H1 (cell line): ENCODE measurements around the gene RNASE9. TPM values are rescaled to one million over a fixed set of nuclear protein-coding genes. Genes with fewer than 3 reads are reported as not detected.

Source experiments
- CTCF ChIA-PET: fragments of 300-600 bp; sonication (Branson Sonifier 250); formaldehyde crosslinking; loops from one replicate; lab custom pipeline; 2021; ENCODE audit not compliant: partially characterized antibody; lab: Charles Lee
- POLR2A ChIA-PET: fragments of 300-600 bp; sonication (Branson Sonifier 250); formaldehyde crosslinking; loops from one replicate; lab custom pipeline; 2021; ENCODE audit warnings: inconsistent platforms; ENCODE audit not compliant: partially characterized antibody; lab: Charles Lee
- DNase-seq, 2 experiments: peaks; one replicate each; pipeline versions ENCODE4 v3.0.0 to v3.0.0-alpha.2; 2010 to 2022; ENCODE audit warnings: low spot score in 2 of 2, low read depth in 1 of 2, mixed read lengths in 1 of 2
- FAIRE-seq: peaks from 2 replicates; lab custom pipeline; 2011; peaks lifted over from hg19 to GRCh38; lab: Jason Lieb, UNC
- H2AFZ ChIP-seq: 2 replicates; pipeline ENCODE4 v1.8.1; 2012; ENCODE audit warnings: low read length, inconsistent platforms
- H2AK5ac ChIP-seq: 2 replicates; pipeline ENCODE4 v1.6.1; 2013; ENCODE audit warnings: low read depth, low read length
- H2BK120ac ChIP-seq: replicated peaks from 2 replicates; pipeline ENCODE3; 2013; ENCODE audit warnings: low read depth, low read length, inconsistent platforms
- H2BK12ac ChIP-seq: 2 replicates; pipeline ENCODE4 v1.6.1; 2013; ENCODE audit warnings: low read depth, low read length
- H2BK15ac ChIP-seq: 2 replicates; pipeline ENCODE4 v1.6.1; 2013; ENCODE audit warnings: low read length
- H2BK20ac ChIP-seq: 2 replicates; pipeline ENCODE4 v1.6.1; 2013; ENCODE audit warnings: low read length
- H2BK5ac ChIP-seq: 2 replicates; pipeline ENCODE4 v1.6.1; 2013; ENCODE audit warnings: low read depth, low read length
- H3K14ac ChIP-seq: 2 replicates; pipeline ENCODE4 v1.6.1; 2013; ENCODE audit warnings: inconsistent platforms; ENCODE audit not compliant: insufficient read length
- H3K18ac ChIP-seq: 2 replicates; pipeline ENCODE4 v1.6.1; 2013; ENCODE audit warnings: low read length; ENCODE audit errors: extremely low read depth
- H3K23ac ChIP-seq: 2 replicates; pipeline ENCODE4 v1.6.1; 2013; ENCODE audit warnings: inconsistent platforms; ENCODE audit not compliant: insufficient read length
- H3K23me2 ChIP-seq: 2 replicates; pipeline ENCODE4 v1.6.1; 2013; ENCODE audit warnings: low read depth, low read length
- H3K27ac ChIP-seq: 2 replicates; pipeline ENCODE4 v1.6.1; 2011; ENCODE audit warnings: low read depth, low read length, inconsistent platforms
- H3K27me3 ChIP-seq, 4 experiments: replicated peaks in 1 of 4; 1 replicate in 1 of 4; 2 replicates in 3 of 4; pipeline versions ENCODE4 v1.6.1 to v1.8.1; 2011 to 2013; ENCODE audit warnings: low read length in 3 of 4, mild to moderate bottlenecking in 3 of 4, inconsistent platforms in 2 of 4, mixed read lengths in 2 of 4, moderate library complexity in 1 of 4; ENCODE audit not compliant: control insufficient read depth in 3 of 4, insufficient read depth in 3 of 4; ENCODE audit errors: extremely low read depth in 1 of 4
- H3K36me3 ChIP-seq, 4 experiments: 2 replicates each; pipeline versions ENCODE4 v1.6.1 to v1.8.1; 2011 to 2013; ENCODE audit warnings: mild to moderate bottlenecking in 4 of 4, low read length in 3 of 4, moderate library complexity in 2 of 4, control low read depth in 1 of 4, inconsistent platforms in 1 of 4; ENCODE audit not compliant: insufficient read depth in 4 of 4, control insufficient read depth in 2 of 4
- H3K4ac ChIP-seq: replicated peaks from 2 replicates; pipeline ENCODE3; 2013; ENCODE audit warnings: low read length, low read depth, mixed read lengths, inconsistent platforms; ENCODE audit not compliant: insufficient read length
- H3K4me1 ChIP-seq, 4 experiments: replicated peaks in 1 of 4; 1 replicate in 1 of 4; 2 replicates in 3 of 4; pipeline versions ENCODE4 v1.6.1 to v1.8.1; 2011 to 2013; ENCODE audit warnings: low read length in 3 of 4, inconsistent platforms in 2 of 4, mixed read lengths in 1 of 4; ENCODE audit not compliant: insufficient read depth in 4 of 4, control insufficient read depth in 3 of 4
- H3K4me2 ChIP-seq, 2 experiments: 2 replicates each; pipeline versions ENCODE4 v1.6.1 to v1.8.1; 2011 to 2013; ENCODE audit warnings: low read depth in 2 of 2, low read length in 2 of 2, control low read depth in 1 of 2, inconsistent platforms in 1 of 2, mild to moderate bottlenecking in 1 of 2; ENCODE audit not compliant: insufficient read depth in 1 of 2
- H3K4me3 ChIP-seq, 4 experiments: fragments of 200-600, 300-600 bp in 1 of 4; sonication (generic), shearing (Covaris generic), sonication (Bioruptor Twin) in 1 of 4; 2 replicates each; pipeline versions ENCODE4 v1.5.1 to v1.8.1; 2011 to 2016; ENCODE audit warnings: low read length in 4 of 4, low read depth in 3 of 4, control low read depth in 2 of 4, inconsistent platforms in 2 of 4, mild to moderate bottlenecking in 2 of 4, mixed read lengths in 1 of 4, moderate library complexity in 1 of 4; ENCODE audit not compliant: insufficient read depth in 2 of 4; ENCODE audit errors: extremely low read depth in 1 of 4
- H3K56ac ChIP-seq: replicated peaks from 2 replicates; pipeline ENCODE3; 2013; ENCODE audit warnings: low read depth, mild to moderate bottlenecking, mixed read lengths, low read length, inconsistent platforms; ENCODE audit not compliant: insufficient read length
- H3K79me1 ChIP-seq: 2 replicates; pipeline ENCODE4 v1.6.1; 2013; ENCODE audit warnings: low read depth, low read length, control low read depth
- H3K79me2 ChIP-seq, 2 experiments: 2 replicates each; pipeline versions ENCODE4 v1.6.1 to v1.8.1; 2012 to 2013; ENCODE audit warnings: low read length in 2 of 2, mild to moderate bottlenecking in 2 of 2, inconsistent platforms in 1 of 2; ENCODE audit not compliant: insufficient read depth in 2 of 2, control insufficient read depth in 1 of 2
- H3K9ac ChIP-seq, 4 experiments: replicated peaks in 1 of 4; 1 replicate in 1 of 4; 2 replicates in 3 of 4; pipeline versions ENCODE4 v1.6.1 to v1.8.1; 2011 to 2013; ENCODE audit warnings: low read depth in 3 of 4, low read length in 3 of 4, control low read depth in 2 of 4, mild to moderate bottlenecking in 2 of 4, moderate library complexity in 2 of 4, inconsistent platforms in 1 of 4; ENCODE audit errors: extremely low read depth in 1 of 4
- H3K9me3 ChIP-seq, 2 experiments: 2 replicates each; pipeline versions ENCODE4 v1.6.1 to v1.8.1; 2012 to 2013; ENCODE audit warnings: mild to moderate bottlenecking in 2 of 2, moderate library complexity in 2 of 2, control low read depth in 1 of 2, inconsistent platforms in 1 of 2, low read depth in 1 of 2, low read length in 1 of 2, mixed read lengths in 1 of 2; ENCODE audit not compliant: insufficient read depth in 2 of 2
- H4K20me1 ChIP-seq, 2 experiments: replicated peaks in 1 of 2; 2 replicates each; pipeline versions ENCODE3 to v1.8.1; 2011 to 2013; ENCODE audit warnings: inconsistent platforms in 2 of 2, low read length in 2 of 2, mild to moderate bottlenecking in 1 of 2; ENCODE audit not compliant: insufficient read depth in 2 of 2, control insufficient read depth in 1 of 2
- H4K5ac ChIP-seq: 2 replicates; pipeline ENCODE4 v1.6.1; 2013; ENCODE audit warnings: low read length, low read depth, mixed read lengths, inconsistent platforms; ENCODE audit not compliant: insufficient read length
- H4K8ac ChIP-seq: 2 replicates; pipeline ENCODE4 v1.8.0; 2013; ENCODE audit warnings: mild to moderate bottlenecking, moderate library complexity, low read length, inconsistent platforms; ENCODE audit not compliant: insufficient read depth; ENCODE audit errors: extremely low read depth
- H4K91ac ChIP-seq: replicated peaks from 2 replicates; pipeline ENCODE3; 2013; ENCODE audit warnings: low read length, mixed read lengths, inconsistent platforms; ENCODE audit not compliant: insufficient read length
- BCL11A ChIP-seq, 2 experiments: IDR thresholded peaks; one replicate each; pipeline ENCODE4 v1.6.1; 2011; ENCODE audit warnings: low read depth in 2 of 2, low read length in 2 of 2, mild to moderate bottlenecking in 2 of 2
- CBX8 ChIP-seq: fragments of 300-800, 300-1000 bp; sonication (generic); IDR thresholded peaks from 2 replicates; pipeline ENCODE4 v1.7.1; 2016; ENCODE audit warnings: low read depth, low read length, borderline replicate concordance
- CEBPB ChIP-seq: IDR thresholded peaks from 2 replicates; pipeline ENCODE4 v1.6.1; 2012; ENCODE audit warnings: low read depth, low read length
- HDAC2 ChIP-seq, 2 experiments: fragments of 300-600 bp in 1 of 2; sonication (generic) in 1 of 2; IDR thresholded peaks; 2 replicates each; pipeline ENCODE4 v1.6.1; 2011 to 2012; ENCODE audit warnings: low read depth in 2 of 2, low read length in 2 of 2, mild to moderate bottlenecking in 2 of 2, moderate library complexity in 2 of 2, borderline replicate concordance in 1 of 2, inconsistent platforms in 1 of 2
- SP4 ChIP-seq: IDR thresholded peaks from 2 replicates; pipeline ENCODE4 v1.6.1; 2012; ENCODE audit warnings: low read length, inconsistent platforms
- WGBS, 2 experiments: shearing (Covaris generic) in 1 of 2; methylation state at CpG; one replicate each; pipeline versions ENCODE4 v1.1.6 to v1.1.7; 2013 to 2015; ENCODE audit warnings: low lambda C conversion rate in 2 of 2, mixed read lengths in 2 of 2, inconsistent platforms in 1 of 2, low coverage in 1 of 2, missing lambda C conversion rate in 1 of 2; ENCODE audit not compliant: insufficient replicate concordance in 2 of 2, insufficient coverage in 1 of 2, insufficient read length in 1 of 2; ENCODE audit errors: extremely low coverage in 1 of 2, missing lambda C conversion rate in 1 of 2; 5-methylcytosine and 5-hydroxymethylcytosine counted together
- polyA plus RNA-seq, 7 experiments: library from polyadenylated mRNA; depleted of rRNA in 3 of 7; stranded (reverse) in 5 of 7; unstranded in 2 of 7; fragments of >200 nt in 5 of 7; fragments of 200-250 nt in 2 of 7; gene quantifications; 1 replicate in 5 of 7; 2 replicates in 1 of 7; 4 replicates in 1 of 7; pipeline versions ENCODE4 v1.2.1 to v1.2.3, GENCODE V29; 2011 to 2013; ENCODE audit warnings: missing spikeins in 2 of 7, mixed read lengths in 2 of 7
- total RNA-seq: library from RNA; stranded (reverse); fragmentation: NEBNext Ultra II Directional; extraction: Animal tissue kit (Norgen Biotek cat#: 25700); gene quantifications from 2 replicates; pipeline ENCODE4 v1.2.1, GENCODE V29; 2021

The RNASE9 gene
- total and polyA plus RNA-seq, 2 of the 8 experiments (the other 6 are each of a cell fraction or from before 2014, with no cell fraction given) = 0.06 TPM; not detected in 1

DNA sequence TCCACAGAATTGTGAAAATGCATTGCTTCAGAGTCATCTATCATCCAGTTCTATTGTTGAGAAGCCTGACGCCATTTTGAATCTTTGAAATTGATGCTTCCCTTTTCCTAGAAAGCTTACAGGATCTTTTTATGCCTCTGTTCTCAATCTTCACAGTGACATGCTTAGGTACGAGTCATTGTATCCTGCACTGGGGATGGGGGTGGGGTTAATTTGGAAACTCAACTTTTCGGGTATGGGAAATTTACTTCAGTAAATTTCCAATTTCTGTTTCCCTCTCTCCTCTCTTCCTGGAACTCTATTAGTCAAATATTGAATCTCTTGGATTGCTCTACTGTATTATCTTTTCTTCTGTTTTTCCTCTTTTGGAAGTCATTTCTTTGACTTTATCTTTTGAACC is 31.0 kb downstream of the RNASE9 start:
- H4K91ac ChIP-seq = no peak overlapping the region
- H2AFZ ChIP-seq = 0 out of 2 replicates have a peak overlapping the region, but pooled peaks have one; percentile 56
- 90% methylated on average over 3 of the region's 3 CpGs; no CpG with 5 or more reads in 1 of the 2 experiments for WGBS, 2 experiments
- H2AK5ac ChIP-seq = no peak overlapping the region
- no peaks in the 10 kb centered on the region for H4K20me1 ChIP-seq
- no peak overlapping the region for H4K5ac ChIP-seq
- ChIA-PET CTCF (interaction anchor here (1.0 to 8.0 kb wide), 13 partner anchors 11 to 115 kb away, joined by 3 to 107 read pairs (median 5); partner anchors contain the start of gene RNASE11), POLR2A (no interaction called here)
- no peaks in the 10 kb centered on the region for H3K79me2 ChIP-seq
- H3K23ac ChIP-seq = no peak overlapping the region
- no peaks in the 10 kb centered on the region for H3K23me2 ChIP-seq
- no peaks in the 10 kb centered on the region for H3K27me3 ChIP-seq
- TF ChIP-seq CBX8 (no peak), BCL11A (IDR thresholded peaks at IDR 0.05; ENCODE audit: low read depth in 2 of 2, low read length in 2 of 2) (no peak), HDAC2 (IDR thresholded peaks at IDR 0.05; ENCODE audit: borderline replicate concordance in 1 of 2, low read depth in 2 of 2, low read length in 2 of 2) (no peak), SP4 (no peak), CEBPB (no peak)
- no peaks in the 10 kb centered on the region for H3K4me1 ChIP-seq
- no peak overlapping the region for H3K18ac ChIP-seq
- no peak overlapping the region for H2BK20ac ChIP-seq
- no peaks in the 10 kb centered on the region for H3K36me3 ChIP-seq
- H2BK15ac ChIP-seq = no peak overlapping the region
- no peak overlapping the region for H2BK120ac ChIP-seq
- no peak overlapping the region for H2BK5ac ChIP-seq
- FAIRE-seq (no peak), DNase-seq (no peak)
- no peak overlapping the region for H3K4ac ChIP-seq
- no peak overlapping the region for H3K4me2 ChIP-seq
- H3K9ac ChIP-seq = no peak overlapping the region
- H3K56ac ChIP-seq = no peak overlapping the region
- no peak overlapping the region for H3K4me3 ChIP-seq
- H2BK12ac ChIP-seq = no peak overlapping the region
- no peaks in the 10 kb centered on the region for H3K79me1 ChIP-seq
- H3K14ac ChIP-seq = no peak overlapping the region
- no peak overlapping the region for H4K8ac ChIP-seq
- H3K27ac ChIP-seq = no peak overlapping the region
- no peaks in the 10 kb centered on the region for H3K9me3 ChIP-seq
